Left renal pelvis (tissue), 4 donors: ENCODE results near the gene ITGBL1. TPM values are rescaled to one million over a fixed set of nuclear protein-coding genes. Genes with fewer than 3 reads are reported as not detected.

ENCODE experiments used
- DNase-seq, 4 donors: peaks; one replicate each; pipeline ENCODE4 v3.0.0-alpha.2; 2013; ENCODE audit warnings: low read depth in 4 of 4, low spot score in 3 of 4
- polyA plus RNA-seq, 4 donors: library from polyadenylated mRNA; unstranded; fragments of 120-200 nt; gene quantifications; one replicate each; pipeline ENCODE4 v1.2.1, GENCODE V29; 2013; ENCODE audit not compliant: insufficient read length in 4 of 4

Gene ITGBL1
- polyA plus RNA-seq, 4 donors, result 0.73 to 14.9 (median 1.4) TPM

DNA sequence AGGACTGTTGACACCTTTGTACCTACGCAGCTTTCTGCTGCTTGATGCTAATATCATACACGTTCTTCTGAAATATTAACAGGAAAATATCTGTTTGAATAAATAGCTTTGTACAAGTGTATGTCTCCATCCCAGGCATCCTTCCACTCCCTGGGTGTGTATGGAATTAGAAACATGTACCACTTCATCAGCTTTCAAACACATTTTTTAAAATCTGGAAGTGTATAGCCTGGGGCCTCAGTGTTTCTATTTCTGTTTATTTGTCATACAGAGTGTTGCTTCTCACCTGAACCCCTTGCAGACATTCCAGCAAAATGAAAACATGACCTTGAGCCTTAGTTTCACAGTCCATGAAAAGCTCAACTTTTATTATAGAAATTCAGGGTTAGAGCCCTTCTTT is 168.6 kb downstream of the ITGBL1 start:
- no peak for DNase-seq

- no peak for DNase-seq
These were observed 171.2 kb downstream of the ITGBL1 start for GRCh38 chr13:101623470-101624209.

- DNase-seq, result no peak
These were observed 171.9 kb downstream of the ITGBL1 start for GRCh38 chr13:101624210-101624922.

DNA sequence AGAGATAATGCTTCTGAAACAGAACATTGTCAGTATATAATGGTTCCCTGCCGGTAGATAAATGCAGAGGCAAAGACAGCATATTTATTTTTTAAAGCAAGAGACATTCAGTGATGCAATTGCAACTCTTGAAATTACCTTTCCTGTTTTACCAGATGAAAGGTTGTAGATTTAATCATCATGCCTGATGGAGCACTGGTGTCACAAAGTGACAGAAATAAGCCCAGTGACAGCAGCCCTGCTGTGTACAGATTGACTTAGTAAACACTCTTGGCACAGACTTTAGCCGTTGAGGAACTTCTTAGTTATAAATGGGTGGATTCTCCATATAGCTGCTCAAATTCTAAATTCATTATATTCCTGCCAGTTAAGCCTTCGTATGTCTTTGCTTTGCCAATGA is 172.5 kb downstream of the ITGBL1 start:
- no peak for DNase-seq

- no peak for DNase-seq
These were observed 174.6 kb downstream of the ITGBL1 start for GRCh38 chr13:101626925-101627555.

DNA sequence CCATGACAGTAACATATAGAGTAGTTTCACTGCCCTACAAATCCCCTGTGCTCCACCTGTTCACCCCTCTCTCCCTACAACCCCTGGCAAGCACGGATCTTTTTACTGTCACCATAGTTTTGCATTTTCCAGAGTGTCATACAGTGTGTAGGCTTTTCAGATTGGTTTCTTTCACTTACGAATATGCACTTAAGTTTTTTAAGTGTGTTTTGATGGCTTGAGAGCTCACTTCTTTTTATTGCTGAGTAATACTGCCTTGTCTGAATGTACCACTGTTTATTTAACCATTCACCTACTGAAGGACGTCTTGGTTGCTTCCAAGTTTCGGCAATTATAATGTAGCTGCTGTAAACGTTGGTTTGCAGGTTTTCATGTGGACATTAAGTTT is 175.1 kb downstream of the ITGBL1 start:
- no peak for DNase-seq

- DNase-seq, result no peak
These were observed 176.4 kb downstream of the ITGBL1 start for GRCh38 chr13:101628900-101629299.

DNA sequence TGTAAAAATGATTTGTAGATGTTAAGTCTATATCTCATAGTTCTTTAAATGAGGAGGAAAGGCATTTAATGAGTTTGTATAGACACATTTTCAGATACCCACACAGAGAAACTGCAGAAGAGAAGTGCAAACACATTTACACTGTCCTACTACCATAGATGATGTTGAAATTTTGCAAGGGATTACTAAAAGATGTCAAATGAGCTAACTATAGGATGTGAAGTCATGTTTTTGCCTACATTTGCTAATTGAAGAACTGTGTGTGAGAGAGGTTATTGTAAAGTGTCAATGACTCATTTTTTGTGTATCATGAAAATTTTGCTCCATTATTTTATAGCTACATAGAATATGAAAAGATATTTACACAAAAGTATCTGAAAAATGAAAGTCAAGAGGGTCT is 178.9 kb downstream of the ITGBL1 start:
- no peak for DNase-seq

GRCh38 chr13:101634142-101634541 is 181.7 kb downstream of the ITGBL1 start:
- no peak for DNase-seq

GRCh38 chr13:101639711-101640110 is 187.2 kb downstream of the ITGBL1 start:
- DNase-seq, result no peak

DNA sequence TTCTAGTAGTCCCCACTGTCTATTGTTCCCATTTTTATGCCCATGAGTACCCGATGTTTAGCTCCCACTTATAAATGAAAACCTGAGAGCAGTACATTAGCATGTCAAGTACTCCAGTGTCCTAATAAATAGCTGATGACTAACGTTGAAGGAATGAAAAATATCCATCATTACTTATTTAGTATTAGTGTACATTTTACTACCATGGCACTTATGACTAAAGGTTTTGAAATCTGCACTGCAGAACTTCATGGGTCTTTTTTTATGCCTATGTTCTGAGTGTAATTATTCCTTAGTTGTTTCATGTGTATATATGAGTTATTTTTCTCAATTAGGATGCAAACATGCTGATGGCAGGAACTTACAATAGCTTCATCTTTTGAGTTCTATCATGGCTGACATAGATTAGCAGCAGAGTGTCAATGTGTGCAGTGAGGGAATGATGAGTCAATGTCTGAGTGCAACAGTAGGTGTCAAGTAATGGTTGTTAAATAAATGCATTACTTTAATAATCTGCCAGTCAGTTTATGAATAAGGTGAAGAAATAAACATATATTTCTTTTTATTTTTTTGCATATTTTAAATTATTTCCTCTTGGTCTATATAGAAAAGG is 188.4 kb downstream of the ITGBL1 start:
- no peak for DNase-seq

GRCh38 chr13:101645871-101646270 is 193.4 kb downstream of the ITGBL1 start:
- no peak for DNase-seq

GRCh38 chr13:101647760-101648159 is 195.3 kb downstream of the ITGBL1 start:
- no peak for DNase-seq

DNA sequence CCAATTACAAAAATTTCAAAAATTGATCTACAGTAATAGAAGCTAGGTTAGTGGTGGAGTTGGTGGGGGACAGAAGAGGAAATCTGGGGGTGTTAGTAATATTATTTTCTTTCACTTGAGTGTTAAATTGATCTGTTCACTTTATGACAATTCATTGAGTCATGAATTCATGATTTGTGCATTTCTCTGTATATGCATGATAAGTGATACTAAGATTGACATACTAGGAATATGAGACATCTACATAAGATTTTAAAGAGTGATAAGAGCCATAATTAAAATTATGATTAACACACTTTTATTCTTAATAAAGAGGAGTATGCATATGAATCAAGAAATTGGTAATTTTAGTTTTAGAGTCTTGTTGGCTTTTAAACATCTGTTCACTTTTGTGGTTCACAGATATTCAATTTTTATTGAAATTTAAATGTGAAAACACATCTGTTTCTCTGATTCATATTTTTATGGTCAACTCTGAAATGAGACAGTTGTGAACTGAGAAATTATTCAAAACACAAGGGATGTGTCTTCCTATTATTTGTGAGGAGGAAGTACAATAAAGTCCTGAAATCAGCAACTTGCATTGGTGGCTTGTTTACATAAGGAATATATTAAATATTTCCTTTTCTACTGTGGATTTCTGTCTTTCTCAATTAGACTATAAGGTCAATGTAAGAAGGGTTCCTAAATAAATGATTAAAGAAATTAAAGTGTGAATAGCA is 196.5 kb downstream of the ITGBL1 start:
- no peak for DNase-seq

- peak in 2 of 4 donors; percentile 29 to 44 for DNase-seq
These were observed 197.1 kb downstream of the ITGBL1 start for GRCh38 chr13:101649488-101650126.

GRCh38 chr13:101654883-101655282 is 202.4 kb downstream of the ITGBL1 start:
- no peak for DNase-seq

DNA sequence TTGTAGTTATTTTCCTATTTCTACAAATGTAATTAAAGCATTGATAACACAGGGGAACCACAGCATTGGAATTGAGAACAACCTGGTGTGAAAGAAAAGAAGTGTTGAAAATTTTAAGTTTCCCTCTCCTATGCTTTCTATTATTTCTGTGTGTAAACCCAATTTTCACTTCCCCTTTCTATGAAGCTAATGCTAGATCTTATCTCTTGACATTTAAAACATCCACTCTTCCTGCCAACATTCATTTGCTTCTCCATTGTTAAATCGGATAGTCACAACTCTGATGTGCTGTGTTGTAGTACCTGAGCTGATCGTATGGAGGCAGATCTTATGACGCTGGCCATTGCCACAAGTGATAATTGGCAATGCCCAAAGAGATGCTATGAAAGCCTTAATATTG is 203.0 kb downstream of the ITGBL1 start:
- no peak for DNase-seq

GRCh38 chr13:101660711-101661110 is 208.2 kb downstream of the ITGBL1 start:
- DNase-seq, result no peak

DNA sequence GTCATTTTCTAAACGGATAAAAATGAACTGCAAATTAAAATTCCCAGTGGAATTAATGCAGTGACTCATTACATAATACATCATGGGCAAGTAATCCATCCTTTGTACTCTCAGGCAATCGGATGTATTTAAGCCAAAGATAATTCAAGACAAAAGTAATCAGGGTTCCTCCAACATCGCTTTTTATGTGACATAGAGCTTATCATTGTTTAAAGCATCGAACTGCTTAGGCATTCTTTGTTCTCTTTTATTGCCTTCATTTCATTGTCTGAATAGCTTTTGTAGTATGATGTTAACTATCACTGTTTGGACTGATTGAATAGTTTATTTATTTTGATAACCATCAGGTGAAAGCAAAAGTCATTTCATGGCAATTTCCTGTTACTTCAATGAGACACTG is 209.4 kb downstream of the ITGBL1 start:
- no peak for DNase-seq
